GM12878 (cell line): Measurements from ENCODE around the gene FAM210A. TPM values are rescaled to one million over a fixed set of nuclear protein-coding genes. Genes with fewer than 3 reads are reported as not detected.

ENCODE experiments used
- ATAC-seq: fragments of 200-7000 bp; cut with Tn5 transposase; 3 replicates; pipeline ENCODE4 v1.9.1; 2020; ENCODE audit warnings: mild to moderate bottlenecking, moderate library complexity
- BruUV-seq: library from RNA; stranded (reverse); fragments of 400-500 nt; replicated peaks from 2 replicates; lab custom pipeline; 2021; lab: Mats Ljungman, UMichigan
- CTCF ChIA-PET: fragments of 300-600 bp; sonication (Branson Sonifier 250); formaldehyde crosslinking; extraction: SDS; loops from one replicate; lab custom pipeline; 2021; ENCODE audit warnings: inconsistent platforms; lab: Yijun Ruan, JAX
- POLR2A ChIA-PET: fragments of 350-600 bp; formaldehyde crosslinking; extraction: SDS; loops from one replicate; lab custom pipeline; 2021; ENCODE audit warnings: inconsistent platforms; lab: Charles Lee
- RAD21 ChIA-PET: fragments of 300-600 bp; sonication (Branson Sonifier 250); formaldehyde crosslinking; loops from one replicate; lab custom pipeline; 2023; ENCODE audit warnings: antibody characterized with exemption; ENCODE audit not compliant: unreplicated experiment; lab: Charles Lee
- SMC1A ChIA-PET: fragments of 300-600 bp; sonication (Branson Sonifier 250); formaldehyde crosslinking; loops from one replicate; lab custom pipeline; 2023; ENCODE audit not compliant: unreplicated experiment, uncharacterized antibody; lab: Charles Lee
- DNase-seq: peaks from one replicate; pipeline ENCODE4 v3.0.0-alpha.2; 2011; ENCODE audit warnings: low read depth, low spot score
- FAIRE-seq: peaks from 3 replicates; lab custom pipeline; 2011; peaks lifted over from hg19 to GRCh38; lab: Jason Lieb, UNC
- H2AFZ ChIP-seq: 2 replicates; pipeline ENCODE4 v1.6.0; 2011; ENCODE audit warnings: low read depth, low read length, control low read depth; ENCODE audit not compliant: control insufficient read depth
- H3K27ac ChIP-seq: 2 replicates; pipeline ENCODE4 v1.5.1; 2011; ENCODE audit warnings: control low read depth; ENCODE audit not compliant: control insufficient read depth, insufficient read depth
- H3K27me3 ChIP-seq, 2 experiments: replicated peaks in 1 of 2; 2 replicates each; pipeline versions ENCODE4 v1.6.0 to v1.6.1; 2011; ENCODE audit warnings: low read length in 1 of 2; ENCODE audit not compliant: control insufficient read depth in 2 of 2, insufficient read depth in 2 of 2
- H3K36me3 ChIP-seq, 2 experiments: 2 replicates each; pipeline ENCODE4 v1.5.1; 2011; ENCODE audit warnings: low read length in 1 of 2; ENCODE audit not compliant: control insufficient read depth in 2 of 2, insufficient read depth in 2 of 2
- H3K4me1 ChIP-seq: 2 replicates; pipeline ENCODE4 v1.6.1; 2011; ENCODE audit warnings: mild to moderate bottlenecking, low read length, moderate library complexity, mixed read lengths; ENCODE audit not compliant: control insufficient read depth, insufficient read depth
- H3K4me2 ChIP-seq: 2 replicates; pipeline ENCODE4 v1.6.0; 2011; ENCODE audit warnings: control low read depth; ENCODE audit not compliant: control insufficient read depth, insufficient read depth
- H3K4me3 ChIP-seq: fragments of 200-600 bp; sonication (generic); 2 replicates; pipeline ENCODE4 v1.5.1; 2016
- H3K79me2 ChIP-seq: 2 replicates; pipeline ENCODE4 v1.6.0; 2011; ENCODE audit warnings: low read length; ENCODE audit not compliant: control insufficient read depth, insufficient read depth
- H3K9ac ChIP-seq: 2 replicates; pipeline ENCODE4 v1.8.0; 2011; ENCODE audit warnings: low read length, control low read depth, mixed read lengths; ENCODE audit not compliant: control insufficient read depth, insufficient read depth
- H3K9me3 ChIP-seq: replicated peaks from 3 replicates; pipeline ENCODE4 v1.5.1; 2011; ENCODE audit warnings: mild to moderate bottlenecking, low read length; ENCODE audit not compliant: control insufficient read depth, insufficient read depth
- H4K20me1 ChIP-seq: 2 replicates; pipeline ENCODE4 v1.6.0; 2011; ENCODE audit not compliant: control insufficient read depth, insufficient read depth
- CREB1 ChIP-seq: IDR thresholded peaks from 2 replicates; pipeline ENCODE4 v1.6.1; 2012; ENCODE audit warnings: low read depth, mild to moderate bottlenecking, inconsistent platforms
- EGR1 ChIP-seq, 2 experiments: IDR thresholded peaks; 1 replicate in 1 of 2; 2 replicates in 1 of 2; pipeline ENCODE4 v1.6.1; 2011 to 2012; ENCODE audit warnings: low read depth in 2 of 2, low read length in 2 of 2, borderline replicate concordance in 1 of 2, mild to moderate bottlenecking in 1 of 2, moderate library complexity in 1 of 2
- HDAC6 ChIP-seq: fragments of 200-600 bp; sonication (generic); IDR thresholded peaks from one replicate; pipeline ENCODE4 v1.8.0; 2017; ENCODE audit warnings: antibody characterized with exemption; ENCODE audit not compliant: unreplicated experiment
- JUNB ChIP-seq: IDR thresholded peaks from 2 replicates; pipeline ENCODE4 v1.6.1; 2016; ENCODE audit warnings: antibody characterized with exemption, mild to moderate bottlenecking
- KLF5 ChIP-seq: fragments of 450-650 bp; IDR thresholded peaks from 2 replicates; pipeline ENCODE4 v1.6.1; 2014; ENCODE audit warnings: mild to moderate bottlenecking; ENCODE audit not compliant: partially characterized antibody
- LARP7 ChIP-seq: fragments of 450-650 bp; IDR thresholded peaks from 2 replicates; pipeline ENCODE4 v1.6.1; 2017; ENCODE audit warnings: mild to moderate bottlenecking
- MEF2B ChIP-seq: fragments of 450-650 bp; IDR thresholded peaks from 2 replicates; pipeline ENCODE4 v1.6.1; 2018; ENCODE audit warnings: mild to moderate bottlenecking, moderate library complexity; ENCODE audit not compliant: partially characterized antibody, poor library complexity, severe bottlenecking
- MLLT1 ChIP-seq: fragments of 450-650 bp; IDR thresholded peaks from 2 replicates; pipeline ENCODE4 v1.6.1; 2016; ENCODE audit warnings: mild to moderate bottlenecking
- POLR2AphosphoS2 ChIP-seq: IDR thresholded peaks from 2 replicates; pipeline ENCODE4 v1.6.1; 2011; ENCODE audit warnings: low read depth, mild to moderate bottlenecking, low read length, improper control_type of control experiment, moderate library complexity
- POLR2AphosphoS5 ChIP-seq: IDR thresholded peaks from 2 replicates; pipeline ENCODE4 v1.6.1; 2011; ENCODE audit warnings: mild to moderate bottlenecking, low read length, inconsistent platforms
- SMAD1 ChIP-seq: fragments of 450-650 bp; IDR thresholded peaks from 2 replicates; pipeline ENCODE4 v1.6.1; 2018; ENCODE audit warnings: mild to moderate bottlenecking, low read depth; ENCODE audit not compliant: partially characterized antibody
- TAF1 ChIP-seq: IDR thresholded peaks from 2 replicates; pipeline ENCODE4 v1.6.1; 2011; ENCODE audit warnings: mild to moderate bottlenecking, low read depth, low read length, borderline replicate concordance
- TBL1XR1 ChIP-seq: IDR thresholded peaks from 2 replicates; pipeline ENCODE4 v1.6.1; 2012; ENCODE audit warnings: low read depth, low read length, improper control_type of control experiment
- TCF12 ChIP-seq: IDR thresholded peaks from 2 replicates; pipeline ENCODE4 v1.6.1; 2011; ENCODE audit warnings: low read depth, mild to moderate bottlenecking, low read length
- ZNF24 ChIP-seq: fragments of 450-650 bp; IDR thresholded peaks from 2 replicates; pipeline ENCODE4 v1.6.1; 2017; ENCODE audit warnings: antibody characterized with exemption, mild to moderate bottlenecking
- WGBS: methylation state at CpG from one replicate; pipeline ENCODE4 v1.1.6; 2016; ENCODE audit warnings: low lambda C conversion rate; ENCODE audit not compliant: insufficient replicate concordance, insufficient coverage; ENCODE audit errors: missing lambda C conversion rate; 5-methylcytosine and 5-hydroxymethylcytosine counted together
- in situ Hi-C: fragments of 300-500 bp; cut with MboI; formaldehyde crosslinking; loops from 9 replicates; pipeline ENCODE4 v1.14.3; 2018; ENCODE audit warnings: mixed read lengths
- intact Hi-C: fragments of 100-400 bp; cut with micrococcal nuclease; formaldehyde crosslinking; loops from one replicate; pipeline ENCODE4 v1.14.2; 2022; ENCODE audit not compliant: unreplicated experiment
- polyA plus RNA-seq, 11 experiments: library from polyadenylated mRNA; depleted of rRNA in 4 of 11; unstranded in 6 of 11; stranded (reverse) in 5 of 11; fragments of >200 nt; fragmentation: Nextera tagmentation in 4 of 11; fragmentation: Illumina TruSeq in 1 of 11; extraction: Ambion mirVana in 4 of 11; extraction: Trizol in 1 of 11; gene quantifications; 1 replicate in 1 of 11; 2 replicates in 10 of 11; pipeline versions ENCODE4 v1.2.1 to v1.2.3, GENCODE V29; 2011 to 2016; ENCODE audit warnings: inconsistent platforms in 2 of 11, missing spikeins in 2 of 11, low read depth in 1 of 11
- total RNA-seq, 4 experiments: library from RNA; depleted of rRNA in 3 of 4; stranded (reverse); fragments of >200 nt in 3 of 4; fragmentation: Illumina TruSeq in 1 of 4; extraction: Trizol in 1 of 4; gene quantifications; 2 replicates each; pipeline versions ENCODE4 v1.2.1 to v1.2.3, GENCODE V29; 2013 to 2021
- TF ChIP-seq, protein P1 (sequence below): IDR thresholded peaks from 2 replicates; pipeline ENCODE4 v1.6.1; 2011; ENCODE audit warnings: borderline replicate concordance, low read depth, mild to moderate bottlenecking, moderate library complexity, mixed read lengths, low read length; ENCODE audit not compliant: insufficient read depth; ENCODE audit errors: extremely low read length
- TF ChIP-seq, protein P2 (sequence below): fragments of 150-350 bp; IDR thresholded peaks from 2 replicates; pipeline ENCODE4 v1.6.1; 2016; ENCODE audit warnings: low read depth, low read length

Gene FAM210A
- total and polyA plus RNA-seq, 10 of the 15 experiments (the other 5 are each of a cell fraction or from before 2014, with no cell fraction given) = 10.3 to 56.3 (median 17.7) TPM

- peaks cover 0 to 3% of the 10 kb centered on the region in 2 experiments; a peak in 2 of 4 replicates for H3K36me3 ChIP-seq
- DNase-seq = peak; percentile 48
- RAD21 ChIA-PET = interaction anchor here (0.5 to 4.1 kb wide), 16 partner anchors 9 to 685 kb away, joined by 3 to 161 read pairs (median 7); partner anchors contain the start of gene LDLRAD4
- no peaks in the 10 kb centered on the region for H3K27me3 ChIP-seq
- peak overlapping the region; percentile 34 for H3K4me2 ChIP-seq
- FAIRE-seq = peak; percentile 27
- peak; percentile 92 for ATAC-seq
- H3K4me1 ChIP-seq = peaks cover 5% of the 10 kb centered on the region
- POLR2A ChIA-PET = interaction anchor here (0.6 to 1.5 kb wide), 7 partner anchors 17 to 747 kb away, joined by 3 to 6 read pairs (median 4); no protein-coding TSS in a partner anchor
- CTCF ChIA-PET = interaction anchor here (0.7 to 11.8 kb wide), 20 partner anchors 9 to 470 kb away, joined by 3 to 337 read pairs (median 4); no protein-coding TSS in a partner anchor
- peak overlapping the region; percentile 14; the same call in 1 of the 2 replicates for H2AFZ ChIP-seq
- no peaks in the 10 kb centered on the region for H4K20me1 ChIP-seq
- H3K27ac ChIP-seq = no peak overlapping the region; the same call in 1 of the 2 replicates
- SMC1A ChIA-PET = interaction anchor here (0.6 to 6.9 kb wide), 19 partner anchors 9 to 416 kb away, joined by 3 to 241 read pairs (median 4); no protein-coding TSS in a partner anchor
- 59% methylated on average over 8 of the region's 8 CpGs for WGBS
- intact Hi-C loops = loop anchor here (1.0 kb wide), 2 partner anchors 68 to 72 kb away; no protein-coding TSS in a partner anchor
- H3K4me3 ChIP-seq = no peak overlapping the region
- H3K79me2 ChIP-seq = no peaks in the 10 kb centered on the region
- 0 out of 2 replicates have a peak overlapping the region, but pooled peaks have one; percentile 23 for H3K9ac ChIP-seq
- no TSS peak for BruUV-seq
- H3K9me3 ChIP-seq = no peaks in the 10 kb centered on the region; the same call in 2 of the 3 replicates
- in situ Hi-C loops = loop anchor here (25.0 kb wide), 1 partner anchor 468 kb away; no protein-coding TSS in a partner anchor
- TF ChIP-seq LARP7 (no peak), KLF5 (no peak), TAF1 (no peak), TCF12 (no peak), JUNB (no peak), EGR1 (IDR thresholded peaks at IDR 0.05; ENCODE audit: borderline replicate concordance in 1 of 2, low read depth in 2 of 2, low read length in 2 of 2) (no peak), HDAC6 (no peak), TBL1XR1 (no peak), POLR2AphosphoS2 (no peak), MLLT1 (0 out of 2 replicates have a peak, but pooled peaks have one; percentile 50), SMAD1 (no peak), CREB1 (no peak), ZNF24 (no peak), MEF2B (no peak), POLR2AphosphoS5 (no peak)
- TF ChIP-seq, protein P1, sequence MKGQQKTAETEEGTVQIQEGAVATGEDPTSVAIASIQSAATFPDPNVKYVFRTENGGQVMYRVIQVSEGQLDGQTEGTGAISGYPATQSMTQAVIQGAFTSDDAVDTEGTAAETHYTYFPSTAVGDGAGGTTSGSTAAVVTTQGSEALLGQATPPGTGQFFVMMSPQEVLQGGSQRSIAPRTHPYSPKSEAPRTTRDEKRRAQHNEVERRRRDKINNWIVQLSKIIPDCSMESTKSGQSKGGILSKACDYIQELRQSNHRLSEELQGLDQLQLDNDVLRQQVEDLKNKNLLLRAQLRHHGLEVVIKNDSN = no peak
- TF ChIP-seq, protein P2, sequence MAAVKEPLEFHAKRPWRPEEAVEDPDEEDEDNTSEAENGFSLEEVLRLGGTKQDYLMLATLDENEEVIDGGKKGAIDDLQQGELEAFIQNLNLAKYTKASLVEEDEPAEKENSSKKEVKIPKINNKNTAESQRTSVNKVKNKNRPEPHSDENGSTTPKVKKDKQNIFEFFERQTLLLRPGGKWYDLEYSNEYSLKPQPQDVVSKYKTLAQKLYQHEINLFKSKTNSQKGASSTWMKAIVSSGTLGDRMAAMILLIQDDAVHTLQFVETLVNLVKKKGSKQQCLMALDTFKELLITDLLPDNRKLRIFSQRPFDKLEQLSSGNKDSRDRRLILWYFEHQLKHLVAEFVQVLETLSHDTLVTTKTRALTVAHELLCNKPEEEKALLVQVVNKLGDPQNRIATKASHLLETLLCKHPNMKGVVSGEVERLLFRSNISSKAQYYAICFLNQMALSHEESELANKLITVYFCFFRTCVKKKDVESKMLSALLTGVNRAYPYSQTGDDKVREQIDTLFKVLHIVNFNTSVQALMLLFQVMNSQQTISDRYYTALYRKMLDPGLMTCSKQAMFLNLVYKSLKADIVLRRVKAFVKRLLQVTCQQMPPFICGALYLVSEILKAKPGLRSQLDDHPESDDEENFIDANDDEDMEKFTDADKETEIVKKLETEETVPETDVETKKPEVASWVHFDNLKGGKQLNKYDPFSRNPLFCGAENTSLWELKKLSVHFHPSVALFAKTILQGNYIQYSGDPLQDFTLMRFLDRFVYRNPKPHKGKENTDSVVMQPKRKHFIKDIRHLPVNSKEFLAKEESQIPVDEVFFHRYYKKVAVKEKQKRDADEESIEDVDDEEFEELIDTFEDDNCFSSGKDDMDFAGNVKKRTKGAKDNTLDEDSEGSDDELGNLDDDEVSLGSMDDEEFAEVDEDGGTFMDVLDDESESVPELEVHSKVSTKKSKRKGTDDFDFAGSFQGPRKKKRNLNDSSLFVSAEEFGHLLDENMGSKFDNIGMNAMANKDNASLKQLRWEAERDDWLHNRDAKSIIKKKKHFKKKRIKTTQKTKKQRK = no peak
These were observed 96.3 kb downstream of the FAM210A start for GRCh38 chr18:13629841-13630715.
